NCI-H1092 treated with DMSO at 0.1 percent for 48 hours (cell line): ENCODE data around the gene PPP2R2B.

ENCODE experiments used
- DNase-seq: peaks from one replicate; lab custom pipeline; 2025; lab: John Stamatoyannopoulos, UW

Gene PPP2R2B

GRCh38 chr5:146548781-146549449, 329.6 kb downstream of the PPP2R2B start:
- DNase-seq: no peak

DNA sequence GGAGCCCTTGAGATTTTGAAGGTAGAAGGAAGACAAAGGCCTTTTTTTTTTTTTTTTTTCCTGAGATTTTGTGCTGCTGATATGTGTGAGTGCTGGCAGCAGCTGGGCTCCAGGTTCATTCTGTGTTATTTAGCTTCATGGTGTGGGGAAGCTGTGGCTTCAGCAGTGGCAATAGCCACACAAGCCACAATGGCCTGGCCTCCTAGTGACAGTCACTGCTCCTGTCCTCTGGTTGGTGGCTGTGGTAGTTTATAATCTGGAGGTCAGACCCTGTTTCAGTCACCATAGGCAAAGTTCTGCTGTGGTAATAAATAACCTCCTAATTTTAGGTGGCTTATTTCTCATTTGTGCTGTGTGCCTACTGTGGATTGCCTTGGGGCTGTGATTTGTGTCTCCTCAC, 334.3 kb downstream of the PPP2R2B start:
- no peak for DNase-seq

- peak; percentile 51 for DNase-seq
Measured at GRCh38 chr5:146541958-146542849, 336.4 kb downstream of the PPP2R2B start.

- no peak for DNase-seq
Measured at GRCh38 chr5:146540414-146540813, 338.1 kb downstream of the PPP2R2B start.

GRCh38 chr5:146539973-146540372, 338.6 kb downstream of the PPP2R2B start:
- no peak for DNase-seq

DNA sequence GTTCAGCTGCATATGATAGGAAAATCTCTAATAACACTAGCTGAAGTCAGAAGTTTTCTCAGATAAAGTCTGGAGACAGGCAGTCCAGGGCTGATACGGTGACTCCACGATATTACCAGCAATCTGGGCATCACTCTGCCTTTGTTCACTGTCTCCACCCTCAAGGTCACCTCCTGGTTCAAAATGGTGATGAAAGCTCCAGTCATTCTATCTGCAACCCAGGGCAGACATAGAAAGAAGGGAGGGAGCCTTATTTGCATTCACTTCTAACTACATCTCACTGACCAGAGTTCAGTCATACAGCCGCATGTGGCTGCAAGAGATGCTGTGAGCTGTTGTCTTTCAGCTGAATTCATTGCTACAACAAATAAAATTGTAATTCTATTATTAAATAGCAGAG, 340.1 kb downstream of the PPP2R2B start:
- no peak for DNase-seq

GRCh38 chr5:146533882-146534281, 344.7 kb downstream of the PPP2R2B start:
- no peak for DNase-seq

DNA sequence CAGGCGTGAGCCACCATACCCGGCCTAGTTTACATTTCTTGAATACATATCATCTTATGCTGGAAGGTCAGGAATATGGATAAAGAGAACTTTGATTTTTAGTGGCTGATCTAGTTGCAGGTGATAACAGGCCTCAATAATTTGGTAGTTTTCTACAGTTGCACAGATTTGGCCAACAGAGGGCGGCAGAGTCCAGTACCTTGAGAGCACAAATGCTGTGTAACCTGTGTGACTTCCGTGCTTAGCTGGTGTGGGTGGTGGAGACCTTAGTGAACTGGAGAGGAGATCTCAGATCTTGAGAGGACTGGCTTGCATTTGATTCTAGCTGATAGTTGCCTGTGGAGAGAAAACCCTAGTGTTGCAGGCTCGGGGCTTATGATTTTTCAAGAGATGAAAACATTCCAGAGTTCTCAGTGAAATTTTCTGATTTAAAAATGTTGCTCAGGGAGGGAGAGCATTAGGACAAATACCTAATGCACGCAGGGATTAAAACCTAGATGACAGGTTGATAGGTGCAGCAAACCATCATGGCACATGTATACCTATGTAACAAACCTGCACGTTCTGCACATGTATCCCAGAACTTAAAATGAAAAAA, 345.2 kb downstream of the PPP2R2B start:
- DNase-seq: peak; percentile 74
